HG03097 (cell line): ENCODE results near the gene HOXC9.

Experiments
- ATAC-seq: cut with Tn5 transposase; IDR thresholded peaks from one replicate; pipeline ENCODE4 v1.9.1; 2021; ENCODE audit not compliant: unreplicated experiment, low FRiP score

HOXC9 gene

GRCh38 chr12:53986686-53987483, 13.1 kb upstream of the HOXC9 start:
- ATAC-seq, result no peak

- no peak for ATAC-seq
Measured at GRCh38 chr12:53987787-53988230, 12.2 kb upstream of the HOXC9 start.

GRCh38 chr12:53988541-53989226, 11.3 kb upstream of the HOXC9 start:
- ATAC-seq, result no peak

GRCh38 chr12:53989227-53990113, 10.5 kb upstream of the HOXC9 start:
- no peak for ATAC-seq

- no peak for ATAC-seq
Measured at GRCh38 chr12:53990311-53991076, 9.5 kb upstream of the HOXC9 start.

GRCh38 chr12:53991077-53991460, 8.9 kb upstream of the HOXC9 start:
- no peak for ATAC-seq

- no peak for ATAC-seq
Measured at GRCh38 chr12:53992377-53992889, 7.5 kb upstream of the HOXC9 start.

GRCh38 chr12:53993162-53994008, 6.6 kb upstream of the HOXC9 start:
- no peak for ATAC-seq

GRCh38 chr12:53994009-53994263, 6.0 kb upstream of the HOXC9 start:
- ATAC-seq, result no peak

- no peak for ATAC-seq
Measured at GRCh38 chr12:53994264-53995001, 5.5 kb upstream of the HOXC9 start.

- no peak for ATAC-seq
Measured at GRCh38 chr12:53995002-53995377, 5.0 kb upstream of the HOXC9 start.

- ATAC-seq, result no peak
Measured at GRCh38 chr12:53995378-53996239, 4.4 kb upstream of the HOXC9 start.

GRCh38 chr12:53996240-53997203, 3.4 kb upstream of the HOXC9 start:
- no peak for ATAC-seq

- ATAC-seq, result no peak
Measured at GRCh38 chr12:53997204-53998109, 2.5 kb upstream of the HOXC9 start.

- ATAC-seq, result no peak
Measured at GRCh38 chr12:53998110-53998899, 1.7 kb upstream of the HOXC9 start.
